GM04503 (cell line): ENCODE data around the gene NACC2.

ENCODE experiments used
- DNase-seq: peaks from one replicate; pipeline ENCODE4 v3.0.0-alpha.2; 2012; ENCODE audit warnings: low read depth

NACC2 gene

GRCh38 chr9:135957431-135957830, 137.7 kb downstream of the NACC2 start:
- no peak for DNase-seq

GRCh38 chr9:135956802-135957174, 138.3 kb downstream of the NACC2 start:
- DNase-seq: no peak
